Measurements from ENCODE around the gene CLIC1.

CLIC1 gene

DNA sequence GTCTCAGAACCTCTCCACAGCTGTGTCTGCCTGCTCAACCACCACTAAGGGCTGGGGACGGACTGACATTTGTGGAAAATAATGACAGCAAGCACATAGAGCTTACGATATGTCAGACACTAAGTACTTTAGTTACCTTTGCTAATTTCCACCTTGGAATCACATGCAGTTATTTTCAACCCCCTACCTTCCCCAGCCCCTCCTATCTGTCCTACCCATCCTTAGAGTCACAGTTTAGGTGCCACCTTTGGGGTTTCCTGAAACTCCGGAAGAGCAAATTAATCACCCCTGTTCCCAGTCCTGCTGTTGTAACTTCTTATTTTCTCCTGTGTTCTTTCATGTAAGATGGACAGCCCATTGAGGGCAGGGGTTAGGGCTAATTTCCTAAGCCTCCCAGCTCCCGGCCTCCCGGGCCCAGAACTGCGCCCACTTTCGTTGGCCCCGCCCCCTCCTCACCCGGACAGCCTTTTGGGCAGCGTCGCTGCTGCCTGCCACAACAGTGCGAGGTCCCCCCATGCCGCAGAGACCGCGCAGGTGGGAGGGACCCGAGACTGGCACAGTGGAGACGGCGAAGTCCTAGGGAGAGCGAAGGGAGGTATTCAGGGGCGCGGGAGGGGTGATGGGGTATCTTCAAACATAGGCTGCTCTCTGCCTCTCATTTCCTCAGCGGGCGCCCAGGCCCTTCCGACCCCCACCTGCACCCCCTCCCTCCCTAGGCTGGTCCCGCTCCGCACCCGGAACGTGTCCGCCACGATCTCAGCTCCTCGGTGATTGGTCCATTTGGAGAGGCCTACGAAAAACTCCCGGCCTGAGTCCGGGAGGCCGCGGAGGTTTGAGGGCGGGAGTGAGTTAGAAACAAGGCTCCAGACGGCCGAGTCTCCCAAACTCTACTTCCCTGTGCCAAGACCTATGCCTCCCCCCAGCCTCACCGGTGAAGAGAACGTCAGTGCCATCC is 8.3 kb downstream of the CLIC1 start:
- Histone ChIP-seq H2AFZ (ENCODE audit: low read depth) (no peak overlapping the region), H3K4me2 (no peak overlapping the region), H3K4me1 (ENCODE audit: low read depth, poor library complexity, severe bottlenecking) (peaks cover 14% of the 10 kb centered on the region), H3K27ac (no peak overlapping the region), H4K20me1 (ENCODE audit: insufficient read depth) (no peaks in the 10 kb centered on the region), H3K4me3 (IDR thresholded peaks at IDR 0.05; ENCODE audit: insufficient read depth, low read depth, low read length) (no peak overlapping the region), H3K79me2 (ENCODE audit: insufficient read depth, low read depth) (no peaks in the 10 kb centered on the region), H3K9ac (no peak overlapping the region), H3K27me3 (ENCODE audit: insufficient read depth, low read depth) (no peaks in the 10 kb centered on the region), H3K36me3 (ENCODE audit: insufficient read depth) (peaks cover 7% of the 10 kb centered on the region; the same call in 1 of the 2 replicates)
- TF ChIP-seq, protein P1, sequence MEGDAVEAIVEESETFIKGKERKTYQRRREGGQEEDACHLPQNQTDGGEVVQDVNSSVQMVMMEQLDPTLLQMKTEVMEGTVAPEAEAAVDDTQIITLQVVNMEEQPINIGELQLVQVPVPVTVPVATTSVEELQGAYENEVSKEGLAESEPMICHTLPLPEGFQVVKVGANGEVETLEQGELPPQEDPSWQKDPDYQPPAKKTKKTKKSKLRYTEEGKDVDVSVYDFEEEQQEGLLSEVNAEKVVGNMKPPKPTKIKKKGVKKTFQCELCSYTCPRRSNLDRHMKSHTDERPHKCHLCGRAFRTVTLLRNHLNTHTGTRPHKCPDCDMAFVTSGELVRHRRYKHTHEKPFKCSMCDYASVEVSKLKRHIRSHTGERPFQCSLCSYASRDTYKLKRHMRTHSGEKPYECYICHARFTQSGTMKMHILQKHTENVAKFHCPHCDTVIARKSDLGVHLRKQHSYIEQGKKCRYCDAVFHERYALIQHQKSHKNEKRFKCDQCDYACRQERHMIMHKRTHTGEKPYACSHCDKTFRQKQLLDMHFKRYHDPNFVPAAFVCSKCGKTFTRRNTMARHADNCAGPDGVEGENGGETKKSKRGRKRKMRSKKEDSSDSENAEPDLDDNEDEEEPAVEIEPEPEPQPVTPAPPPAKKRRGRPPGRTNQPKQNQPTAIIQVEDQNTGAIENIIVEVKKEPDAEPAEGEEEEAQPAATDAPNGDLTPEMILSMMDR (conservative IDR thresholded peaks at IDR 0.05; ENCODE audit: low read depth, low read length) = no peak

DNA sequence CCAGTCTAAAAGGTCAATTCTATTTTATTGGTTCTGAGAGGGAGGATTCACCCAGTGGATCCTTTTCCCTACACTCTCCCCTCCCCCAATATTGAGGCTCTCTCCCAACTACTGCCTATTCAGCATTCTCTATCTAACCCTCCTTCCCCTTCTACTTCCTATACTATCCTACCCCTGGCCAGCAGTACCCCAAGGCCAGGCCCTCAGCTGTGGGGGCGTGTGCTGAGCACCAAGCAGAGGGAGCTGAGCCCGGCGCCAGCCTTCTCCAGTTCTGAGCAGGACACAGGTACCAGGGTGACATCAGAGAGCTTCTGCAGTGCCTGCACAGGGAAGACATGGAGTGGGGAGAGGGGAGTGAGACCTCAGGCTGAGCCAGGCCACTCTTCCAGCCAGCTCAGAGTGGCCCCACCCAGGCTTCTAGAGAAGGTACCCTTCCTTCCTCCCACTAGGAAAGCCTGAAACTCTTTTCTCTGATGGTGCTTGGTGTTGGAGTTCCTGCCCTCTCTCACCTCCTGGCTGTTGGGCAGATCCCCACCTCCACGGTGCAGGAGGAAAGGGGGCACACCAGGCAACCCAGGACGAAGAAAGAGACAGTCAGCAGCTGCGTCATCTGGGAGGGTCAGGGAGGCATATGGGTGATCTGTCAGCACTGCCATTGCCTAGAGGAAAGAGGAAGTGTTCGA is 9.2 kb downstream of the CLIC1 start:
- TF ChIP-seq, protein P1 (conservative IDR thresholded peaks at IDR 0.05; ENCODE audit: low read depth, low read length) = no peak
- H3K27ac ChIP-seq = no peak overlapping the region
- no peak overlapping the region for H3K9ac ChIP-seq
- H2AFZ ChIP-seq (ENCODE audit: low read depth) = no peak overlapping the region
- no peaks in the 10 kb centered on the region for H3K27me3 ChIP-seq (ENCODE audit: insufficient read depth, low read depth)
- no peaks in the 10 kb centered on the region for H4K20me1 ChIP-seq (ENCODE audit: insufficient read depth)
- H3K36me3 ChIP-seq (ENCODE audit: insufficient read depth) = peaks cover 7% of the 10 kb centered on the region; the same call in 1 of the 2 replicates
- H3K4me3 ChIP-seq (IDR thresholded peaks at IDR 0.05; ENCODE audit: insufficient read depth, low read depth, low read length) = no peak overlapping the region
- no peaks in the 10 kb centered on the region for H3K79me2 ChIP-seq (ENCODE audit: insufficient read depth, low read depth)
- no peak overlapping the region for H3K4me2 ChIP-seq
- peaks cover 13% of the 10 kb centered on the region for H3K4me1 ChIP-seq (ENCODE audit: low read depth, poor library complexity, severe bottlenecking)

DNA sequence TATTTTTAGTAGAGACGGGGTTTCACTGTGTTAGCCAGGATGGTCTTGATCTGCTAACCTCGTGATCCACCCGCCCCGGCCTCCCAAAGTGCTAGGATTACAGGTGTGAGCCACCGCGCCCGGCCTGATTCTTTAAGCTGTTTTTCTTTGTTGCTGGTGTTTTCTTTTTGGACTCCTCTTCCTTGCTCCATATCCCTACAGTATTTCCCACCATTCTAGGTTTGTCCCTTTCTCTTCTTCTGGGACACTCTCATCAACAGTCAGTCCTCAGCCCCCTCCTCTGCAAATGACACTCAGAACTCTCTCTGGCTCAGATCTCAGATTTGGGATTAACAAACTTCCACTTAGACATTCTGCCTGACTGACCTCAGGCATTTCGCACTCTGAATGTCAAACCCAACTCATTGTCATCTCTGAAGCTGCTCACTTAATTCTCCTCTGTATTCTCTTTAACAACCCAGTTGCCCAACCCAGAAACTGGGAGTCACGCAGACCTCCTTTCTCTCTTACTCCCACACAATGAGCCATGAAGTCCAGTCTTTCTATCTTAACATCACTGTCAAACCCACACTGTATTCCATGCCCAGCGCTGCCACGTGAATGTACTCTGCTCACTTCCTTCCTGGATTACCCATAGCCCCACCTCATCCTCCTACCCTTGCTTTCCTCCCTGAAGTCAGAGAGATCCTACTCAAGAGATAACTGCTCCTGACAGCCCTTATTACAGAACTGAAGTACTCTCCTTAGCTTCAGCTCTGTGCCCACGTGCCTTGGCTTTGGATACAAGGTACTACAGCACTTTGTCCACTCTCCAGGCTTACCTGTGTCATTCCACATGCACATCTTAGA is 10.6 kb downstream of the CLIC1 start:
- no peak overlapping the region for H3K4me2 ChIP-seq
- H4K20me1 ChIP-seq (ENCODE audit: insufficient read depth) = no peaks in the 10 kb centered on the region
- H3K36me3 ChIP-seq (ENCODE audit: insufficient read depth) = peaks cover 3% of the 10 kb centered on the region; the same call in 1 of the 2 replicates
- TF ChIP-seq, protein P1 (conservative IDR thresholded peaks at IDR 0.05; ENCODE audit: low read depth, low read length) = no peak
- H3K27me3 ChIP-seq (ENCODE audit: insufficient read depth, low read depth) = no peaks in the 10 kb centered on the region; the same call in 1 of the 2 replicates
- no peak overlapping the region for H3K27ac ChIP-seq
- peaks cover 13% of the 10 kb centered on the region for H3K4me1 ChIP-seq (ENCODE audit: low read depth, poor library complexity, severe bottlenecking)
- no peaks in the 10 kb centered on the region for H3K79me2 ChIP-seq (ENCODE audit: insufficient read depth, low read depth)
- no peak overlapping the region for H3K9ac ChIP-seq
- no peak overlapping the region for H2AFZ ChIP-seq (ENCODE audit: low read depth)
- H3K4me3 ChIP-seq (IDR thresholded peaks at IDR 0.05; ENCODE audit: insufficient read depth, low read depth, low read length) = no peak overlapping the region

DNA sequence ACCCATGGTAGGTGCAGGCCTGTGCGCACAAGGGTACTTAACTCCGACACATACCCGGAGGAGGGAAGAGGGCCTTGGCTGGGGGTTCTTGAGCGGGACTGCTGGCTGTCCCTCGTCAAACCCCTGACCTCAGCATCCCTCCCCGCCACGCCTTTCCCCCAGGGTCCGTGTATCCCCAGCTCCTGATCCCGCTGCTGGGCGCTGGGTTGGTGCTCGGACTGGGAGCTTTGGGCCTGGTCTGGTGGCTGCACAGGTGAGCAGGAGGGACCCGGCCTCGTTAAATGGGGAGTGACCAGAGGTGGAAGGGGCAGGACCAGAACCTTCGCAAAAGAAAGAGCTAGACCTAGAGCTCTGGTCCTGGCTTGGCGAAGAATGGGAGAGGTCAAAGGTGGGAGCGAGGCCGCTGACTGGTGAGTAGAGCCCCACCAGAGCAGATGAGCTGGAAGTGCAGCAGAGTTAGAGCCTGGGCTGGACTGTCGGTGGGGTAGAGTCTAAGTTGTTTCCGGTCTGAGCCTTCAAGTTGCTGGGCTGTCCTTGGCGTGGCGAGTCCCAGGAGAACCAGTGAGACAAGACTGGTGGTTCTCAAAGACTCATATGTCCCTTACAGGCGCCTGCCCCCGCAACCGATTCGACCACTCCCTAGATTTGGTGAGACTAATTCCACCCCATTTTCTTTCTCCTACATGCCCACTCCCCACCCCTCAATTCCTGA is 12.2 kb downstream of the CLIC1 start:
- TF ChIP-seq, protein P1 (conservative IDR thresholded peaks at IDR 0.05; ENCODE audit: low read depth, low read length) = no peak
- H2AFZ ChIP-seq (ENCODE audit: low read depth) = no peak overlapping the region
- H3K4me3 ChIP-seq (IDR thresholded peaks at IDR 0.05; ENCODE audit: insufficient read depth, low read depth, low read length) = no peak overlapping the region
- H3K27me3 ChIP-seq (ENCODE audit: insufficient read depth, low read depth) = no peaks in the 10 kb centered on the region; the same call in 1 of the 2 replicates
- H3K4me1 ChIP-seq (ENCODE audit: low read depth, poor library complexity, severe bottlenecking) = peaks cover 13% of the 10 kb centered on the region
- no peaks in the 10 kb centered on the region for H4K20me1 ChIP-seq (ENCODE audit: insufficient read depth)
- no peaks in the 10 kb centered on the region for H3K79me2 ChIP-seq (ENCODE audit: insufficient read depth, low read depth)
- H3K27ac ChIP-seq = no peak overlapping the region
- no peaks in the 10 kb centered on the region for H3K36me3 ChIP-seq (ENCODE audit: insufficient read depth)
- no peak overlapping the region for H3K4me2 ChIP-seq
- H3K9ac ChIP-seq = no peak overlapping the region
